NB4 (cell line): Measurements from ENCODE around the gene CCP110.

ENCODE experiments used
- CTCF ChIP-seq: IDR thresholded peaks from one replicate; pipeline ENCODE4 v1.5.1; 2012; ENCODE audit warnings: low read depth, low read length
- MAX ChIP-seq: IDR thresholded peaks from 2 replicates; pipeline ENCODE4 v1.6.1; 2011; ENCODE audit warnings: low read depth, low read length
- MYC ChIP-seq: IDR thresholded peaks from 2 replicates; pipeline ENCODE4 v1.6.1; 2011; ENCODE audit warnings: low read depth, low read length
- POLR2A ChIP-seq: IDR thresholded peaks from 2 replicates; pipeline ENCODE4 v1.6.1; 2011; ENCODE audit warnings: mild to moderate bottlenecking; ENCODE audit not compliant: insufficient read length; ENCODE audit errors: extremely low read depth

- no peak for TF ChIP-seq POLR2A
- TF ChIP-seq CTCF, result no peak
- TF ChIP-seq MYC, result no peak
- no peak for TF ChIP-seq MAX
These were observed 24.4 kb downstream of the CCP110 start for GRCh38 chr16:19548144-19548543.
